HG03064 (cell line): ENCODE data around the gene SLC16A5.

Experiments
- ATAC-seq: cut with Tn5 transposase; IDR thresholded peaks from one replicate; pipeline ENCODE4 v1.9.1; 2021; ENCODE audit warnings: low read depth; ENCODE audit not compliant: unreplicated experiment

SLC16A5 gene

GRCh38 chr17:75084039-75084660, 3.6 kb upstream of the SLC16A5 start:
- no peak for ATAC-seq

- ATAC-seq, result no peak
Measured at GRCh38 chr17:75086496-75087181, 1.1 kb upstream of the SLC16A5 start.

GRCh38 chr17:75087182-75087557, 584 bp upstream of the SLC16A5 start:
- ATAC-seq, result no peak

DNA sequence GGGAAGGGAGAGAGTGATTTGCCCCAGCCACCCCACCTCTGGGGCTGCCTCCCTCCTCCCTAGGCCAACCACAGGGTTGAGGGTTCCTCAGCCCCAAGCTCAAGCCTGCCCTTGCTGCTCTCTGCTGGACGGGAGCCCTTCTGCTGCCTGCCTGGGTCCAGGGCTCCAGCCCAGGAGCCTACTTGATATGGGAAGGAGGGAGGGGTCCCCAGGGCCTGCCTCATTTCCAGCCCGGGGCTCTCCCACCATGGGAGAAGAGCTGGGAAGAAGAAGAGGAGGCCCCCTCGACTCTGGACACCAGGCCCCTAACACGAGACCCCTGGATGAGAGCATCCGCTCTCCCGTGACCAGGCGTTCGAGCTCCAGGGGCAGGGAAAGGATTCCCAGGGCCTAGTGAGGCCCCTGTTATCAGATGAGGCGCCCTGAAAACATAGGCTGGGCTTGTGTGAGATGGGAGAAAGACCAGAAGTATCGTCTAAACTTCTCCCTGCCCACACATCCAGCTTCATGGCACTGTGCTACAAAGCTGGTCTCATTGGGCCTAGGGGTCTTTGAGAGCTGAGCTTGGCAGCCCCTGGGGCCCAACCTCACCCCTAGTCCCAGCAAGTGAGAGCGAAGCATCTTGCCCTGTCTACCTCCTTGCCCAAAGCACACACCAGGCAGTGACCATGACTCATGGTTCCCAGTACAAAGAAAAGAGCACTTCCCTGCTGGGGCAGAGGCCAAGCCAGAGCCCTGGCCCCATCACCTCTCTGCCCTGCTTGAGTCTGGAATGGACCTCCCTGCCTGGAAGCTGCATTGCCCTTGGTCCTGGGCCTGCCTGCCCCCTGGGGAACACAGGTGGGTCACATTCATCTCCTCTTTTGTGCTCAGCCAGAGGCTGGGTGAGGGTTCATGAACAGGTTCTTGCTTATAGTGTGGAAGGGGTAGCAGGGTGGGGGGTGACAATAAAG, 987 bp downstream of the SLC16A5 start:
- no peak for ATAC-seq

GRCh38 chr17:75090871-75091854, 3.4 kb downstream of the SLC16A5 start:
- no peak for ATAC-seq

DNA sequence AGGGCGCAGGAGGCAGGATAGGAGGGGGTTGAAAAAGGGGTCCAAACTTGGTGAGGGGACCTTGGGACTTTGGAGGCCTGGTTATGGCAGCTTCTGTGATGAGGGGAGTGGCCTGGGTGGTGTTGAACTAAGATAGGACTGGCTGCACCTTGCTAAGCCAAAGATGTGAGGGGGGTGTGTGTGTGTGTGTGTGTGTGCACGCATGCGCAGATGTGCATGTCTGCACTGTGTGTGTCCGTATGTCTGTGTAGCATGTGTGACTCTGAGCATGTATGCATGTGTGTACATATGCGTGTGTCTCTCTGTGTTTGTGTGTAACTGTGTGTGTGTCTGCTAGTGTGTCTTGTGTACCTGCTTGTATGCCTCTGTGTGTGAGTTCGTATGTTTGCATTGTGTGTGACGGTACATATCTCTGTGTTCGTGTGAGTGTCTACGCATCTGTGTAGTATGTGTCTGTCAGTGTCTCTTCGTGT, 4.1 kb downstream of the SLC16A5 start:
- no peak for ATAC-seq

DNA sequence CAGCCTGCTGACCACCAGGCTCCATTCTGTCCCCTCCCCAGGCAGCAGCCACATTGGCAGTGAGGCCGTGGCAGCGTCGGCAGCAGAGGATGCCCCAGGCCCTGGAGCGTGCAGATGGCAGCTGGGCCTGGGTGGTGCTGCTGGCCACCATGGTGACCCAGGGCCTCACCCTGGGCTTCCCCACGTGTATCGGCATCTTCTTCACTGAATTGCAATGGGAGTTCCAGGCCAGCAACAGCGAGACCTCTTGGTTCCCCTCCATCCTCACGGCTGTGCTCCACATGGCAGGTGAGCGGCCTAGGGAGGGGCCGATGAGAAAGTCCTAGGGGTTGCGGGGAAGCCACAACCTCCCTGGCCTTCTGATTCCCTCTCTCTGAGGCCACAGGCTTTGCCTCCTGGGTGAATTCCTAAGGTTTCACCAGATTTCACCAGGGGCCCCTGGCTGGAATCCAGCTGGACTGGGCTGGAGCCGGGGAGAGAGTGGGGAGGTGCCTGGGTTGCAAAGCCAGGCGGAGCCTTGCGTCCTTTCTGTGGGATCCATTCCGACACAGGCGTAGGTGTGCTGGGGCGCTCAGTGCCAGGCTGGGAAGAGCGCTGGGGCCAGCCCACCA, 5.9 kb downstream of the SLC16A5 start:
- no peak for ATAC-seq

GRCh38 chr17:75094871-75095399, 7.2 kb downstream of the SLC16A5 start:
- ATAC-seq, result no peak

DNA sequence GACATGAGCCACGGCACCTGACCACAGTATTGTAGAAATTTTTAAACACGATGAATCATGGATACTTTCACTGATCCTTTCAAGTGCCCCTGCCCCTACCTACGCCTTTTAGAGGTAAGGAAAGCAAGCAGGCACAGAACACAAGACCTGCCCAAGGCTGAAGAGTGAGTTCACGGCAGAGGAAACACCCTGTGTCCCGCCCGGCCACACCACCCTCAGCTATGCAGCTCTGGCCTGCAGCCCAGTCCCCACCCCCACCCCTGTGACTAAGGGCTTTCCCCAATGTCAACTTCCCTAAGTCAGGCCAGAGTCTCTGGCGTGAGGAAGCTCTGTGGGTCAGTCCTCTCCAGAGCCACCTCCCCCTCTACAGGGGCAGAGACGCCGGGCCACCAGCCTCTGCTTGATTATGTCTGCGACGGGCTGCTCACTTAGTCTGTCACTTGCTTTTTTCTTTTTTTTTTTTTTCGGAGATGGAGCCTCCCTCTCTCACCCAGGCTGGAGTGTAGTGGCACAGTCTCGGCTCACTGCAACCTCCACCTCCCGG, 8.4 kb downstream of the SLC16A5 start:
- ATAC-seq, result no peak

- ATAC-seq, result no peak
Measured at GRCh38 chr17:75097865-75098264, 10.1 kb downstream of the SLC16A5 start.

- no peak for ATAC-seq
Measured at GRCh38 chr17:75098861-75099260, 11.1 kb downstream of the SLC16A5 start.

DNA sequence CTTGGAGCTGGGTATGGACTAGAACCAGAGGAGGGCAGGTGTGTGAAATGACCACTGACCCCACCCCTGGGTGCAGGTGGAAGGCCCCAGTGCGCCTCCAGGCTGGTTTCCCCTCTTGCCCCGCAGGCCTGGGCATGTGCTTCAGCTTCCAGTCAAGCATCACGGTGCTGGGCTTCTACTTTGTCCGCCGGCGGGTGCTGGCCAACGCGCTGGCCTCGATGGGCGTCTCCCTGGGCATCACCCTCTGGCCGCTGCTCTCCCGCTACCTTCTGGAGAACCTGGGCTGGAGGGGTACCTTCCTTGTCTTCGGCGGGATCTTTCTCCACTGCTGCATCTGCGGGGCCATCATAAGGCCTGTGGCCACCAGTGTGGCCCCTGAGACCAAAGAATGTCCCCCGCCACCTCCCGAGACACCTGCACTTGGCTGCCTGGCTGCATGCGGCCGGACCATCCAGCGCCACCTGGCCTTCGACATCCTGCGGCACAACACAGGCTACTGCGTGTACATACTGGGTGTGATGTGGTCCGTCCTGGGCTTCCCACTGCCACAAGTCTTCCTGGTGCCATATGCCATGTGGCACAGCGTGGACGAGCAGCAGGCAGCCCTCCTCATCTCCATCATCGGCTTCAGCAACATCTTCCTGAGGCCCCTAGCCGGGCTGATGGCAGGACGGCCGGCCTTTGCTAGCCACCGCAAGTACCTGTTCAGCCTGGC, 12.3 kb downstream of the SLC16A5 start:
- no peak for ATAC-seq

- ATAC-seq, result no peak
Measured at GRCh38 chr17:75102385-75102821, 14.6 kb downstream of the SLC16A5 start.

- ATAC-seq, result no peak
Measured at GRCh38 chr17:75103601-75104554, 16.1 kb downstream of the SLC16A5 start.

- ATAC-seq, result no peak
Measured at GRCh38 chr17:75105126-75106080, 17.6 kb downstream of the SLC16A5 start.

DNA sequence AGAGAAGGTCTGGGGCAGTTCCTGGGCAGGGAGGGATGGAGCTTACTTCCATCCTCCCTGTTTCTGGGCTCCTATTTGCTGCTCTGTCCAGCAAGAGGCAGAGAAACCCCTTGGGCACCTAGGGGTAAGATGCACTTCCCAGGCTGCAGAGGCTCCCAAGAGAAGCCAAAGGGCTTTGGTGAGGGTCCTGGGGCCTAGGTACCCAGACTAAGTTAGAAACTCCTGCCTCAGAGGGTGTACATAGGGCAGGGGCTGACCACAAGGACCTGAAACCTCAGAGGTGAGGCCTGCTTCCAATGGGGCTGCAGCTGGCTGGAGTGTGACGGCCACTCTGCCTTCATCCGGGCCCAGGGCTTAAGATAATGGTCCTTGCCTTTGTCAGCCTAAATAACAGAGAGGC, 20.4 kb downstream of the SLC16A5 start:
- no peak for ATAC-seq
